CD4-positive, alpha-beta T cell (primary cell): ENCODE measurements around the gene ROR1. TPM values are rescaled to one million over a fixed set of nuclear protein-coding genes. Genes with fewer than 3 reads are reported as not detected.

ENCODE experiments used
- ATAC-seq: fragments of 200-7000 bp; cut with Tn5 transposase; one replicate; pipeline ENCODE4 v1.10.0; 2022; ENCODE audit warnings: mild to moderate bottlenecking; ENCODE audit not compliant: poor library complexity
- CTCF ChIA-PET: fragments of 350-600 bp; sonication (Branson Sonifier 250); formaldehyde crosslinking; loops from one replicate; lab custom pipeline; 2021; ENCODE audit warnings: antibody characterized with exemption, inconsistent platforms; lab: Charles Lee
- POLR2A ChIA-PET: fragments of 350-600 bp; sonication (Branson Sonifier 250); formaldehyde crosslinking; loops from one replicate; lab custom pipeline; 2021; ENCODE audit warnings: antibody characterized with exemption, inconsistent platforms; lab: Charles Lee
- DNase-seq, 14 experiments: peaks; one replicate each; pipeline ENCODE4 v3.0.0-alpha.2; 2013 to 2020; ENCODE audit warnings: mixed read lengths in 2 of 14
- H3K27ac ChIP-seq, 2 donors: one replicate each; pipeline versions ENCODE4 v1.5.1 to v1.7.0; 2013; ENCODE audit warnings: low read length in 2 of 2, low read depth in 1 of 2, mild to moderate bottlenecking in 1 of 2
- H3K27me3 ChIP-seq, 2 experiments: 1 replicate in 1 of 2; 2 replicates in 1 of 2; pipeline versions ENCODE4 v1.6.1 to v1.7.0; 2013; ENCODE audit warnings: low read length in 2 of 2, control low read depth in 1 of 2, mild to moderate bottlenecking in 1 of 2, moderate library complexity in 1 of 2; ENCODE audit not compliant: insufficient read depth in 2 of 2, control insufficient read depth in 1 of 2
- H3K36me3 ChIP-seq: one replicate; pipeline ENCODE4 v1.6.1; 2013; ENCODE audit warnings: low read length, control low read depth; ENCODE audit not compliant: insufficient read depth
- H3K4me1 ChIP-seq: one replicate; pipeline ENCODE4 v1.6.1; 2013; ENCODE audit warnings: low read length, control low read depth; ENCODE audit not compliant: insufficient read depth
- H3K4me3 ChIP-seq: one replicate; pipeline ENCODE4 v1.5.1; 2013; ENCODE audit warnings: mild to moderate bottlenecking, low read length, moderate library complexity
- H3K9me3 ChIP-seq, 2 experiments: 1 replicate in 1 of 2; 2 replicates in 1 of 2; pipeline versions ENCODE4 v1.6.1 to v1.7.0; 2013; ENCODE audit warnings: low read length in 2 of 2, mild to moderate bottlenecking in 2 of 2, control low read depth in 1 of 2, moderate library complexity in 1 of 2; ENCODE audit not compliant: control insufficient read depth in 1 of 2, insufficient read depth in 1 of 2
- H3K27ac Mint-ChIP-seq: one replicate; pipeline ENCODE4 v1.8.0; 2020; ENCODE audit warnings: mixed read lengths
- H3K27me3 Mint-ChIP-seq: one replicate; pipeline ENCODE4 v1.8.0; 2021; ENCODE audit warnings: mixed read lengths
- H3K36me3 Mint-ChIP-seq: one replicate; pipeline ENCODE4 v1.8.0; 2021; ENCODE audit warnings: low read depth, mixed read lengths
- H3K4me1 Mint-ChIP-seq: one replicate; pipeline ENCODE4 v1.8.0; 2021; ENCODE audit warnings: low read depth, mixed read lengths
- H3K4me3 Mint-ChIP-seq: one replicate; pipeline ENCODE4 v1.8.0; 2020; ENCODE audit warnings: mild to moderate bottlenecking, mixed read lengths
- H3K9me3 Mint-ChIP-seq: one replicate; pipeline ENCODE4 v1.8.0; 2020; ENCODE audit warnings: mixed read lengths
- intact Hi-C, 2 experiments: fragments of 100-400 bp; cut with DNase I in 1 of 2; cut with micrococcal nuclease in 1 of 2; formaldehyde crosslinking; loops; one replicate each; pipeline versions ENCODE4 v1.15.1 to v1.9.0; 2023 to 2025; cut with DNase I, micrococcal nuclease
- total RNA-seq, 174 experiments: library from RNA in 2 of 174; stranded (reverse) in 2 of 174; gene quantifications; one replicate each; pipeline ENCODE4 v1.2.3 and lab custom pipeline; 2021 to 2026
- TF ChIP-seq, protein P1 (sequence below): fragments of 200-600 bp; IDR thresholded peaks from one replicate; pipeline ENCODE4 v1.8.0; 2022; ENCODE audit warnings: antibody characterized with exemption, mild to moderate bottlenecking

Gene ROR1
- total RNA-seq, 2 experiments from 2014 or later = not detected

DNA sequence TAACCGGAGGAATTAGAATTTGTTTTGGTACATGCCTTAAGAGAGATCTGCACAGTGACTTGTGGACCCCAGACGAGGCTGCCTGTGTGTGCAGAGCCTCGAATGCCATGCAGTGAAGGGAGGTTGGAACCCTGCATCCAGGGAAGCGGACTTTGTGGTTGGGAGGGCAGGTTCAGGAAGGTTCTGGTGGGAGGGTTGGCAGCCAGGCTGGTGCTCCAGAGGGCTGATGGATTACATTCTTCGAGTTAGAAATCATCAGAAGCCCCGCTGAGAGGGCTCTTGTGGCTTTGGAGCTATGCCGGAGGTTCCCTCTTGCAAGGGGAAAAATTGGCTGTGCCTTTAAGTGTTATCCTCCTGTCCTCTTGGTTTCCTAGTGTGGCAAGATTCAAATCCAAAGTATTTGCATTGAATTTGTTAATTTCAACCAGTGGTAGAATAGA is 21.1 kb downstream of the ROR1 start:
- no peak overlapping the region for H3K4me3 Mint-ChIP-seq
- H3K4me1 Mint-ChIP-seq = no peaks in the 10 kb centered on the region
- Histone ChIP-seq H3K4me1 (no peaks in the 10 kb centered on the region), H3K36me3 (no peaks in the 10 kb centered on the region), H3K9me3 (no peaks in the 10 kb centered on the region), H3K4me3 (no peak overlapping the region), H3K27me3 (no peaks in the 10 kb centered on the region), H3K27ac (no peak overlapping the region)
- POLR2A ChIA-PET = no interaction called here
- no peaks in the 10 kb centered on the region for H3K36me3 Mint-ChIP-seq
- TF ChIP-seq, protein P1, sequence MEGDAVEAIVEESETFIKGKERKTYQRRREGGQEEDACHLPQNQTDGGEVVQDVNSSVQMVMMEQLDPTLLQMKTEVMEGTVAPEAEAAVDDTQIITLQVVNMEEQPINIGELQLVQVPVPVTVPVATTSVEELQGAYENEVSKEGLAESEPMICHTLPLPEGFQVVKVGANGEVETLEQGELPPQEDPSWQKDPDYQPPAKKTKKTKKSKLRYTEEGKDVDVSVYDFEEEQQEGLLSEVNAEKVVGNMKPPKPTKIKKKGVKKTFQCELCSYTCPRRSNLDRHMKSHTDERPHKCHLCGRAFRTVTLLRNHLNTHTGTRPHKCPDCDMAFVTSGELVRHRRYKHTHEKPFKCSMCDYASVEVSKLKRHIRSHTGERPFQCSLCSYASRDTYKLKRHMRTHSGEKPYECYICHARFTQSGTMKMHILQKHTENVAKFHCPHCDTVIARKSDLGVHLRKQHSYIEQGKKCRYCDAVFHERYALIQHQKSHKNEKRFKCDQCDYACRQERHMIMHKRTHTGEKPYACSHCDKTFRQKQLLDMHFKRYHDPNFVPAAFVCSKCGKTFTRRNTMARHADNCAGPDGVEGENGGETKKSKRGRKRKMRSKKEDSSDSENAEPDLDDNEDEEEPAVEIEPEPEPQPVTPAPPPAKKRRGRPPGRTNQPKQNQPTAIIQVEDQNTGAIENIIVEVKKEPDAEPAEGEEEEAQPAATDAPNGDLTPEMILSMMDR = no peak
- H3K27me3 Mint-ChIP-seq = no peaks in the 10 kb centered on the region
- H3K27ac Mint-ChIP-seq = no peak overlapping the region
- ATAC-seq (no peak), DNase-seq (no peak)
- H3K9me3 Mint-ChIP-seq = no peaks in the 10 kb centered on the region
- intact Hi-C loops = no loop called here
- CTCF ChIA-PET = no interaction called here

DNA sequence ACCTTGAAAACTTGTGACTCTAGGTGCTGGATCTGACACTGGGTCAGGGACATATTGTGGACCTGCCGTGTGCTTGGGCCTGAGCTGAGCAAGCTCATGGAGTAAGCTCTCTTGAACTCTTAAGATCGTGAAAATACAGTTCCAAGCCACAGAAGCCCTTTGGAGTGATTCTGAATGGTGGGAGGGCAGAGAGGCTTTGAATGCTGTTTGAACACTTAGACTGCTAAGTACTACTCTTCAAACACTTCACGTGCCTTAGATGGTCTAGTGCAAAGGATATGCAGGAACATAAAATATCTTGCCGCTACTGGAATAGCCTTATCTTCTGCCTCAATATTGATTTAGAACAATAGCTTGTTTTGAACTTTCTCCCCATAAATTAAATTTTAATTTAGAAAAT is 21.6 kb downstream of the ROR1 start:
- no peak overlapping the region for H3K4me3 ChIP-seq
- TF ChIP-seq, protein P1 = no peak
- no peaks in the 10 kb centered on the region for H3K4me1 Mint-ChIP-seq
- no peak overlapping the region for H3K27ac Mint-ChIP-seq
- no peaks in the 10 kb centered on the region for H3K4me1 ChIP-seq
- no peaks in the 10 kb centered on the region for H3K27me3 Mint-ChIP-seq
- DNase-seq (no peak), ATAC-seq (no peak)
- H3K36me3 ChIP-seq = no peaks in the 10 kb centered on the region
- H3K9me3 ChIP-seq = no peaks in the 10 kb centered on the region
- H3K27ac ChIP-seq = no peak overlapping the region
- CTCF ChIA-PET = no interaction called here
- POLR2A ChIA-PET = no interaction called here
- H3K4me3 Mint-ChIP-seq = no peak overlapping the region
- peaks cover 0 to under 1% of the 10 kb centered on the region in 2 experiments for H3K27me3 ChIP-seq
- no peaks in the 10 kb centered on the region for H3K36me3 Mint-ChIP-seq
- no peaks in the 10 kb centered on the region for H3K9me3 Mint-ChIP-seq
- intact Hi-C loops = no loop called here

DNA sequence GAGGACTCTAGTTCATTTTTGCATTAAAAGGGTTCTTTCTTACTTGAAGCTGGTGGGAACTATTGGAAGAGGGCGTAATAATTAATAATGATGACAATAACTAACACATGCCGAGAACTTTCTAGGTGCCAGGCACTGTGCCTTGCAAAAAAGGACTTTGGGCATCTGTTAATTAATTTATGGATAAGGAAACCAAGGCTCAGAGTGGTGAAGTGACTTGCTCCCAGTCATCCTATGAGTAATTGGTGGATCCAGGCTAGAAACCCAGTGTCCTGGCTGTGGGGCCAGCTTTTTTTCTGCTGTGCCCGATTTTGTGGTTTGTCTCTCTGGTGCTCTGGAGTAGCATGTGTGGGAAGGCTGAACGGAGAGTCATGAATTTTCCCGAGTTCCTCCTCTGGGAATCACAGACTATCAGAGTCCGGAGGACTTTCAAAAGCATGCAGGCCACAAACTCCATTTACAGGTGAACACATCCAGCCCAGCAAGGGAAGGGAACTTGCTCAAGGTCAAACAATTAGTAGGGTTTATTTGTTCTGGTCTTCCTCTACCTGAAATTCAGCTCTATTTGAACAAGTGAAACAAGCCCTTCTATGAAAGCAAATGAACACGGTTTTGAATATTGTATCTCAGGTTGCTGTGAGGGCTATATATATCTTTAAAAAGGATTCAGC is 23.4 kb downstream of the ROR1 start:
- TF ChIP-seq, protein P1 = no peak
- ChIA-PET CTCF (no interaction called here), POLR2A (no interaction called here)
- intact Hi-C loops = no loop called here
- H3K27ac ChIP-seq = no peak overlapping the region
- Mint-ChIP-seq H3K27ac (no peak overlapping the region), H3K4me3 (no peak overlapping the region), H3K4me1 (no peaks in the 10 kb centered on the region), H3K36me3 (no peaks in the 10 kb centered on the region), H3K9me3 (no peaks in the 10 kb centered on the region), H3K27me3 (no peaks in the 10 kb centered on the region)
- H3K4me3 ChIP-seq = no peak overlapping the region
- no peaks in the 10 kb centered on the region for H3K36me3 ChIP-seq
- no peaks in the 10 kb centered on the region for H3K4me1 ChIP-seq
- DNase-seq (no peak), ATAC-seq (no peak)
- H3K9me3 ChIP-seq = no peaks in the 10 kb centered on the region
- peaks cover 0 to 4% of the 10 kb centered on the region in 2 experiments for H3K27me3 ChIP-seq
